Skeletal muscle cell (primary cell): ENCODE data around the gene PRKG1.

Experiments
- DNase-seq: peaks from one replicate; pipeline ENCODE4 v3.0.0-alpha.2; 2010; ENCODE audit warnings: low read depth
- H3K4me3 ChIP-seq: 2 replicates; pipeline ENCODE4 v1.5.1; 2011; ENCODE audit warnings: low read depth, mild to moderate bottlenecking, control low read depth, low read length, moderate library complexity

Gene PRKG1

GRCh38 chr10:51786016-51786683 lies 711.9 kb downstream of the PRKG1 start:
- H3K4me3 ChIP-seq: no peak overlapping the region
- DNase-seq: no peak

GRCh38 chr10:51786684-51787035 lies 712.4 kb downstream of the PRKG1 start:
- no peak for DNase-seq

GRCh38 chr10:51788273-51788672 lies 714.0 kb downstream of the PRKG1 start:
- no peak overlapping the region for H3K4me3 ChIP-seq
- DNase-seq: no peak

More at GRCh38 chr10:51786684-51787035, 712.4 kb downstream of the PRKG1 start:
- no peak overlapping the region for H3K4me3 ChIP-seq

- DNase-seq: no peak
- H3K4me3 ChIP-seq: no peak overlapping the region
Observed at GRCh38 chr10:51789118-51789517, 714.8 kb downstream of the PRKG1 start.

- DNase-seq: no peak
- H3K4me3 ChIP-seq: no peak overlapping the region
Observed at GRCh38 chr10:51789903-51790302, 715.6 kb downstream of the PRKG1 start.

GRCh38 chr10:51792678-51793077 lies 718.4 kb downstream of the PRKG1 start:
- H3K4me3 ChIP-seq: no peak overlapping the region
- DNase-seq: no peak

GRCh38 chr10:51800121-51800520 lies 725.8 kb downstream of the PRKG1 start:
- DNase-seq: no peak

GRCh38 chr10:51800725-51801424 lies 726.6 kb downstream of the PRKG1 start:
- no peak for DNase-seq
- no peak overlapping the region for H3K4me3 ChIP-seq

More at GRCh38 chr10:51800121-51800520, 725.8 kb downstream of the PRKG1 start:
- H3K4me3 ChIP-seq: no peak overlapping the region

- no peak overlapping the region for H3K4me3 ChIP-seq
- no peak for DNase-seq
Observed at GRCh38 chr10:51802030-51802429, 727.7 kb downstream of the PRKG1 start.

- peak; percentile 37 for DNase-seq
- no peak overlapping the region for H3K4me3 ChIP-seq
Observed at GRCh38 chr10:51804866-51805265, 730.6 kb downstream of the PRKG1 start.

- no peak for DNase-seq
Observed at GRCh38 chr10:51806079-51806835, 732.0 kb downstream of the PRKG1 start.

GRCh38 chr10:51808187-51808586 lies 733.9 kb downstream of the PRKG1 start:
- DNase-seq: no peak
- H3K4me3 ChIP-seq: no peak overlapping the region

More at GRCh38 chr10:51806079-51806835, 732.0 kb downstream of the PRKG1 start:
- no peak overlapping the region for H3K4me3 ChIP-seq

GRCh38 chr10:51815723-51816122 lies 741.4 kb downstream of the PRKG1 start:
- no peak for DNase-seq
- H3K4me3 ChIP-seq: no peak overlapping the region

GRCh38 chr10:51821045-51821444 lies 746.8 kb downstream of the PRKG1 start:
- H3K4me3 ChIP-seq: no peak overlapping the region
- DNase-seq: no peak

- no peak for DNase-seq
- no peak overlapping the region for H3K4me3 ChIP-seq
Observed at GRCh38 chr10:51821745-51822144, 747.5 kb downstream of the PRKG1 start.

- no peak overlapping the region for H3K4me3 ChIP-seq
- DNase-seq: peak; percentile 63
Observed at GRCh38 chr10:51832652-51833383, 758.5 kb downstream of the PRKG1 start.

GRCh38 chr10:51834548-51834947 lies 760.3 kb downstream of the PRKG1 start:
- H3K4me3 ChIP-seq: no peak overlapping the region

GRCh38 chr10:51838471-51838870 lies 764.2 kb downstream of the PRKG1 start:
- DNase-seq: no peak
- H3K4me3 ChIP-seq: no peak overlapping the region

More at GRCh38 chr10:51834548-51834947, 760.3 kb downstream of the PRKG1 start:
- DNase-seq: no peak

GRCh38 chr10:51843966-51844365 lies 769.7 kb downstream of the PRKG1 start:
- no peak for DNase-seq
- H3K4me3 ChIP-seq: no peak overlapping the region
